ENCODE measurements around the gene SP110. TPM values are rescaled to one million over a fixed set of nuclear protein-coding genes. Genes with fewer than 3 reads are reported as not detected.
"Not testable (repeated sequence)": the region's sequence is repeated elsewhere in the genome, so short reads cannot be mapped to it uniquely, and the experiment has no call there.

SP110 gene
- total RNA-seq, 6 donors from 2014 or later = 22.2 to 89.1 (median 38.4) TPM

DNA sequence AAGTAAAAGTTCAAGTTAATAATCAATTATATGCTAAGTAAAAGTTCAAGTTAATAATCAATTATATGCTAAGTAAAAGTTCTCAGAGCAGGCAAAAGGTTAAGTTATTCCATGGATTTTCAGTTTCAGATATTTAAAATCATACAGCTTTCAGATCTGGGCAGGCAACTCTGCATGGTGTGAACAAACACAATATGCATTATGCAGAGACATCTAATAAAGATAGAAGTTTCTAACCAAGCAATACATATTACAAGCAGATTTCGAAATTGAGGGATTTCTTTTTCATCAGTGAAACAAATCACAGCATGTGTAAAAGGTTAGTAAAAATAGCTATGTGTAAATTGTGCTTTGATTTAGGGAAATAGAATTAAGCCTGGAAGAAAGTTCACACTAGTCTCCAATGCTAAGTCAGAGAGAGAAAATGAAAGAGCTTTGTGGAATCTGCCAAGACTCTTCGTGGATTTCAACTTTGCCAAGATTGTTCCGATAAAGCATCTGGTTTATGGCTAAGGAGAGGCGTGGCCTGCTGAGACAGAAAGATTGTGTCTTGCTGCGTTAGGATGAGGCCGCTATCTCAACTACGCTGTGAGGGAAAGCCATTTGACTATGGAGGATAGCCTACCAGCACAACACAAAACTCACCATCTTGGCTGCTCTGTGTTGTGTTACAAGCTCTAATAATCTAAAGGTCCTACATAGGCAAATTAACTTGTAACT lies 91.0 kb downstream of the SP110 start:
- WGBS, 2 donors = 61 to 71% methylated on average over 7 of the region's 7 CpGs
- H3K27me3 ChIP-seq = no peaks in the 10 kb centered on the region
- peak overlapping the region; percentile 52 to 92 (median 59) for H3K27ac ChIP-seq
- no peak overlapping the region for H3K4me3 ChIP-seq
- H3K4me1 ChIP-seq = peaks cover 4 to 35% (median 18%) of the 10 kb centered on the region in 4 donors
- ATAC-seq (ENCODE audit: low FRiP score in 2 of 2) (peak in 1 of 2 donors; percentile 65), DNase-seq (no peak)
- no peaks in the 10 kb centered on the region for H3K36me3 ChIP-seq
- peak in 1 of 2 donors; percentile 46 for TF ChIP-seq POLR2AphosphoS5 (IDR thresholded peaks at IDR 0.05)
- no peak for TF ChIP-seq EP300 (IDR thresholded peaks at IDR 0.05)
- peaks cover 0 to 3% (median 0%) of the 10 kb centered on the region in 4 donors for H3K9me3 ChIP-seq

DNA sequence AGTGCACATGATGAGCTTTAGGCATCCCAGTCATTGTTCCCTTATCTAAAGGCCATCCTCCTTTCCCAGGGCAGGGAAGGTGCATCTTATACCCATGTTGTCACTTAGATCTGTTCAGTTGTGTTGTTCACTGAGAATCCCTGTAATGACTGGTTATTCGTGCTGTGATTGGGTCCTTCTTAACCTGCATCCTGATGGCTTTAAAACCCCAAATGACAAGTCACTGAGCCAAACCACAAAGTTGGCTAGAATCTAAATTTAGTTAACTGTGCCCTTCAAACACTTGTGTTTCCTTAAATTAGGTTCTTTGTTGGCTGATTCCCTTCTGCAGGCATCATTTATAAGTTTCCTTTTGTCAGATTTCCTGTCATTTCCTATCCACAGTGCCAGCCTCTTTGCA lies 92.6 kb downstream of the SP110 start:
- Histone ChIP-seq H3K27ac (peak overlapping the region in 1 of 4 donors; percentile 92), H3K4me3 (no peak overlapping the region), H3K36me3 (no peaks in the 10 kb centered on the region), H3K4me1 (peaks cover 4 to 35% (median 18%) of the 10 kb centered on the region in 4 donors), H3K27me3 (no peaks in the 10 kb centered on the region), H3K9me3 (no peaks in the 10 kb centered on the region)
- DNase-seq (no peak), ATAC-seq (ENCODE audit: low FRiP score in 2 of 2) (no peak)
- WGBS, 2 donors = 44 to 56% methylated on average over 1 of the region's 1 CpG
- TF ChIP-seq, protein P1, sequence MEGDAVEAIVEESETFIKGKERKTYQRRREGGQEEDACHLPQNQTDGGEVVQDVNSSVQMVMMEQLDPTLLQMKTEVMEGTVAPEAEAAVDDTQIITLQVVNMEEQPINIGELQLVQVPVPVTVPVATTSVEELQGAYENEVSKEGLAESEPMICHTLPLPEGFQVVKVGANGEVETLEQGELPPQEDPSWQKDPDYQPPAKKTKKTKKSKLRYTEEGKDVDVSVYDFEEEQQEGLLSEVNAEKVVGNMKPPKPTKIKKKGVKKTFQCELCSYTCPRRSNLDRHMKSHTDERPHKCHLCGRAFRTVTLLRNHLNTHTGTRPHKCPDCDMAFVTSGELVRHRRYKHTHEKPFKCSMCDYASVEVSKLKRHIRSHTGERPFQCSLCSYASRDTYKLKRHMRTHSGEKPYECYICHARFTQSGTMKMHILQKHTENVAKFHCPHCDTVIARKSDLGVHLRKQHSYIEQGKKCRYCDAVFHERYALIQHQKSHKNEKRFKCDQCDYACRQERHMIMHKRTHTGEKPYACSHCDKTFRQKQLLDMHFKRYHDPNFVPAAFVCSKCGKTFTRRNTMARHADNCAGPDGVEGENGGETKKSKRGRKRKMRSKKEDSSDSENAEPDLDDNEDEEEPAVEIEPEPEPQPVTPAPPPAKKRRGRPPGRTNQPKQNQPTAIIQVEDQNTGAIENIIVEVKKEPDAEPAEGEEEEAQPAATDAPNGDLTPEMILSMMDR (IDR thresholded peaks at IDR 0.05) = no peak
- no peak for TF ChIP-seq EP300 (IDR thresholded peaks at IDR 0.05)
- TF ChIP-seq POLR2A (IDR thresholded peaks at IDR 0.05) = no peak
- no peak for TF ChIP-seq POLR2AphosphoS5 (IDR thresholded peaks at IDR 0.05)

DNA sequence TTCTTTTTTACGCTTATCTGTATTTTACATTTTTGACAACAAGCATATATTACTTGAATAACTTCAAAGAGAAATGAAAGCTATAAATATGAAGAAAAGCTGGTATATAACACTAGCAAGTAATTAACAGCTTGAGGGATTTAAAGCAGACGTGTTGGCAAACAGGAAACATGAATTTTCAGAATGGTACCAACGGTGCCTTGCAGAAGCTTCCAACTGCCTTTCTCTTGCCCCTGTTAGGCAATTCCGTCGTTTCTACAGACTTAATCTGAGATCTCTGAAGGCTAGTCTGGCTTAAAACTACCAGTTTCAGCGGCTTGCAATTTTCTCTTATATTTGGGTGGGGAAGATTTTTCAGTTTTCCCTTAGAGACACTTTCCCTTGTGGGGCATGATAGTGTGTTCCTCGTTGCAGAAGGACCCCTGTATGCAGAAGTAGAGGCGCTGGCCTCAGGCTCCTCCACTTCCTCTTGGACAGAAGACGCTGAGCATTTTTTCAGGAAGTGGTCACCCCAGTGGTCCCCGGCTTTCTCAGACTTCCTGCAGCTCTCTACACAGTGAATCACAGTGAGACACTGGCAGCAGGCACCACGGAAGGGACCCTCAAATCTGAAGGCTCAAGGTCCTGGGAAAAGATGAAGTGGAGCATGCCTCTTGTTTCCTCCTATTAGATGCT lies 94.9 kb downstream of the SP110 start:
- H3K4me3 ChIP-seq = peak overlapping the region in 1 of 4 donors; percentile 9
- no peaks in the 10 kb centered on the region for H3K27me3 ChIP-seq
- WGBS, 2 donors = 51 to 56% methylated on average over 10 to 11 of the region's 11 CpGs
- H3K4me1 ChIP-seq = peaks cover 0 to 17% (median 12%) of the 10 kb centered on the region in 4 donors
- TF ChIP-seq POLR2A (IDR thresholded peaks at IDR 0.05) = no peak
- TF ChIP-seq, protein P1 (IDR thresholded peaks at IDR 0.05) = no peak
- TF ChIP-seq POLR2AphosphoS5 (IDR thresholded peaks at IDR 0.05) = no peak
- no peak for TF ChIP-seq EP300 (IDR thresholded peaks at IDR 0.05)
- no peaks in the 10 kb centered on the region for H3K9me3 ChIP-seq
- peak overlapping the region in 1 of 4 donors; percentile 13 for H3K27ac ChIP-seq
- H3K36me3 ChIP-seq = no peaks in the 10 kb centered on the region
- DNase-seq (peak in 1 of 2 donors; percentile 78), ATAC-seq (ENCODE audit: low FRiP score in 2 of 2) (peak; percentile 84 to 85)

DNA sequence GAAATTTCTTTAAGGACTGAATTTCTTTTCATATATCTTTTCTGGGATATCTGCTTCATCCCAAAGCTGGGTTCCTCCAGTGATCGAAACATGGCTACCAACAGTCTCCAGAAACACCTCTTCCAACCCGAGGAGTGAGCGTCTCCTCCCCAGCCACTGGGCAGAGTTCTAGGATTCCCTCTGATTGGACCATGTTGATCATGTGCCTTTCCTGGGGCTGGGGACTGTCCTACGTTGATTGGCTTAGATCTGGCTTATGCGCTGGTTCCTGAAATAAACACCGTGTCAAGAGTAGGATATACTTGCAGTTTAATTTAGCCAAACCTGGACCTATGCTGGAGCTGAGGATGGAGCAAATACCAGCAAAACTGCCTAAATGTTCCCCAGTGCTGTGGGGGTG lies 95.5 kb downstream of the SP110 start:
- H3K9me3 ChIP-seq = no peaks in the 10 kb centered on the region
- no peaks in the 10 kb centered on the region for H3K36me3 ChIP-seq
- H3K4me3 ChIP-seq = no peak overlapping the region
- ATAC-seq (ENCODE audit: low FRiP score in 2 of 2) (peak in 1 of 2 donors; percentile 43), DNase-seq (no peak)
- no peaks in the 10 kb centered on the region for H3K27me3 ChIP-seq
- peak overlapping the region in 1 of 4 donors; percentile 13 for H3K27ac ChIP-seq
- 76 to 88% methylated on average over 6 of the region's 6 CpGs for WGBS, 2 donors
- H3K4me1 ChIP-seq = peaks cover 0 to 14% (median 10%) of the 10 kb centered on the region in 4 donors
- TF ChIP-seq EP300 (IDR thresholded peaks at IDR 0.05) (no peak), POLR2AphosphoS5 (IDR thresholded peaks at IDR 0.05) (no peak), POLR2A (IDR thresholded peaks at IDR 0.05) (no peak)
- TF ChIP-seq, protein P1 (IDR thresholded peaks at IDR 0.05) = no peak

DNA sequence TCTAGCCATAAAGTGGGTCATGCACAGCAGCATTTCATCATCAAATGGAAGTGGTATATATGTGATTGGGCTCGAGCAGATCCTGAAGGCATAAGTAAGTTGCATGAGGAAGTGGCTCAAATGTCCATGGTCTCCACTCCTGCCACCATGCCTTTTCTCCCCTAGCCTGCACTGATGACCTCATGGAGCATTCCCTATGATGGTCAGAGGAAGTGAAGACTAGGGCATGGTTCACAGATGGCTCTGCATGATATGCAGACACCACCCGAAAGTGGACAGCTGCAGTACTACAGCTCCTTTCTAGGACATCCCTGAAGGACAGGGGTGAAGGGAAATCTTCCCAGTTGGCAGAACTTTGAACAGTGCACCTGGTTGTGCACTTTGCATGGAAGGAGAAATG lies 99.4 kb downstream of the SP110 start:
- H3K4me1 ChIP-seq; H3K27ac ChIP-seq; H3K4me3 ChIP-seq; DNase-seq; H3K27me3 ChIP-seq; ATAC-seq (ENCODE audit: low FRiP score in 2 of 2); H3K36me3 ChIP-seq; H3K9me3 ChIP-seq: not testable (repeated sequence)
- WGBS, 2 donors = 81 to 96% methylated on average over 2 of the region's 2 CpGs

DNA sequence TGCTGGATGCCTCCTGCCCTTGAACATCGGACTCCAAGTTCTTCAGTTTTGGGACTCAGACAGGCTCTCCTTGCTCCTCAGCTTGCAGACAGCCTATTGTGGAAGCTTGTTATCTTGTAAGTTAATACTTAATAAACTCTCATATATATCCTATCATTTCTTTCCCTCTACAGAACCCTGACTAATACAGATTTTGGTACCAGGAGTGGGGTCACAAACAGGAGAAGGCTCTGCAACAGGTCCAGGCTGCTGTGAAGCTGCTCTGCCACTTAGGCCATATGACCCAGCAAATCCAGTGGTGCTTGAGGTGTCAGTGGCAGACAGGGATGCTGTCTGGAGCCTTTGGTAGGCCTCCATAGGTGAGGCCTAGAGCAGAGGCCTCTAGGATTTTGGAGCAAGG lies 100.0 kb downstream of the SP110 start:
- H3K4me1 ChIP-seq; H3K27ac ChIP-seq; H3K9me3 ChIP-seq; H3K27me3 ChIP-seq; ATAC-seq (ENCODE audit: low FRiP score in 2 of 2); DNase-seq; H3K36me3 ChIP-seq; H3K4me3 ChIP-seq: not testable (repeated sequence)
- WGBS, 2 donors = 100% methylated on average over 1 of the region's 1 CpG

Other genes with a start within 250 kb of the SP110 start
- gene SLC16A14, start 151.1 kb downstream of the SP110 start, total RNA-seq = 1 to 10 TPM in 3 of 6 donors, under 1 TPM in 2, not detected in 1; 0.55 to 5.5 (median 1.6) TPM
- 10 to 100 TPM in 3 of 6 donors, 1 to 10 TPM in 3; 5.1 to 15.7 (median 9.7) TPM for gene SP140, start 5.8 kb upstream of the SP110 start, total RNA-seq
- gene SP140L, start 107.2 kb upstream of the SP110 start, total RNA-seq = 10 to 100 TPM; 15.5 to 38.8 (median 18.9) TPM
- gene SP100, start 196.2 kb upstream of the SP110 start, total RNA-seq = 100 to 1,000 TPM; 117 to 260 (median 153) TPM

All from upper lobe of left lung (tissue), 6 donors.